Spleen (tissue), 7 donors: Measurements from ENCODE around the gene HDAC4.

Source experiments
- CTCF ChIP-seq, 11 experiments: fragments of 200-600 bp in 7 of 11; fragments of 450-650 bp in 4 of 11; sonication (generic) in 4 of 11; IDR thresholded peaks in 8 of 11; conservative IDR thresholded peaks in 3 of 11; 1 replicate in 7 of 11; 2 replicates in 4 of 11; pipeline versions ENCODE4 v1.4.0 to v1.8.0; 2016 to 2021; ENCODE audit warnings: antibody characterized with exemption in 11 of 11, inconsistent platforms in 4 of 11, mild to moderate bottlenecking in 1 of 11
- POLR2A ChIP-seq, 3 donors: fragments of 450-650 bp; IDR thresholded peaks; one replicate each; pipeline ENCODE4 v1.5.1; 2017; ENCODE audit warnings: antibody characterized with exemption in 3 of 3, mild to moderate bottlenecking in 1 of 3
- POLR2AphosphoS5 ChIP-seq, 3 donors: sonication (generic); formaldehyde crosslinking; IDR thresholded peaks; one replicate each; pipeline ENCODE4 v1.5.1; 2017; ENCODE audit warnings: antibody characterized with exemption in 3 of 3
- donor health status: DM: no; HTN: no; CAD: no; lungs with moderate emphysema.
- donor health status: DM: no; HTN: no; CAD: no.
- donor health status: DM: no; HTN: no; CAD: no.

- TF ChIP-seq POLR2A (IDR thresholded peaks at IDR 0.05) = no peak
- TF ChIP-seq CTCF (IDR thresholded peaks at IDR 0.05 in 8 of 11, conservative IDR thresholded peaks at IDR 0.05 in 3 of 11) = no peak
- TF ChIP-seq POLR2AphosphoS5 (IDR thresholded peaks at IDR 0.05) = no peak
These were observed 344.9 kb downstream of the HDAC4 start for GRCh38 chr2:239055756-239056493.
